Liver (tissue), 9 donors: ENCODE data around the gene CSNK1D. TPM values are rescaled to one million over a fixed set of nuclear protein-coding genes. Genes with fewer than 3 reads are reported as not detected.

Source experiments
- DNase-seq: peaks from one replicate; pipeline ENCODE4 v3.0.0-alpha.2; 2017; ENCODE audit warnings: low spot score
- H3K27ac ChIP-seq, 2 donors: one replicate each; pipeline ENCODE4 v1.7.0; 2013; ENCODE audit warnings: inconsistent platforms in 2 of 2, low read length in 2 of 2, control low read depth in 1 of 2, low read depth in 1 of 2, mild to moderate bottlenecking in 1 of 2
- H3K27me3 ChIP-seq, 4 donors: one replicate each; pipeline versions ENCODE4 v1.6.1 to v1.7.0; 2013; ENCODE audit warnings: low read length in 3 of 4, inconsistent platforms in 1 of 4, mild to moderate bottlenecking in 1 of 4, moderate library complexity in 1 of 4; ENCODE audit not compliant: control insufficient read depth in 4 of 4, insufficient read depth in 4 of 4
- H3K36me3 ChIP-seq, 4 donors: one replicate each; pipeline versions ENCODE4 v1.6.1 to v1.7.0; 2013; ENCODE audit warnings: low read length in 3 of 4, mild to moderate bottlenecking in 3 of 4, low read depth in 1 of 4, moderate library complexity in 1 of 4; ENCODE audit not compliant: control insufficient read depth in 4 of 4, insufficient read depth in 3 of 4
- H3K4me1 ChIP-seq, 4 donors: one replicate each; pipeline versions ENCODE4 v1.6.1 to v1.7.0; 2013; ENCODE audit warnings: low read length in 3 of 4, mild to moderate bottlenecking in 3 of 4, moderate library complexity in 1 of 4; ENCODE audit not compliant: control insufficient read depth in 4 of 4, insufficient read depth in 4 of 4
- H3K4me3 ChIP-seq, 3 donors: one replicate each; pipeline versions ENCODE4 v1.6.1 to v1.7.0; 2013; ENCODE audit warnings: low read length in 3 of 3, control low read depth in 1 of 3, low read depth in 1 of 3, mild to moderate bottlenecking in 1 of 3
- H3K9ac ChIP-seq, 2 donors: one replicate each; pipeline ENCODE4 v1.7.0; 2013; ENCODE audit warnings: low read length in 2 of 2, mild to moderate bottlenecking in 2 of 2, moderate library complexity in 2 of 2, control low read depth in 1 of 2, low read depth in 1 of 2
- H3K9me3 ChIP-seq, 4 donors: one replicate each; pipeline versions ENCODE4 v1.6.1 to v1.7.0; 2013; ENCODE audit warnings: low read length in 3 of 4; ENCODE audit not compliant: control insufficient read depth in 4 of 4
- ATF3 ChIP-seq: IDR thresholded peaks from 2 replicates; pipeline ENCODE4 v1.6.1; 2016; ENCODE audit warnings: antibody characterized with exemption
- CTCF ChIP-seq: fragments of 150-350 bp; IDR thresholded peaks from 2 replicates; pipeline ENCODE4 v1.5.1; 2017; ENCODE audit warnings: improper control_type of control experiment, low read depth, low read length; ENCODE audit not compliant: missing input control
- EGR1 ChIP-seq, 2 donors: IDR thresholded peaks; 2 replicates each; pipeline ENCODE4 v1.6.1; 2016 to 2018; ENCODE audit warnings: antibody characterized with exemption in 2 of 2, low read depth in 2 of 2
- FOXA1 ChIP-seq: IDR thresholded peaks from 2 replicates; pipeline ENCODE4 v1.6.1; 2016; ENCODE audit warnings: antibody characterized with exemption
- FOXA2 ChIP-seq: IDR thresholded peaks from 2 replicates; pipeline ENCODE4 v1.6.1; 2016; ENCODE audit warnings: antibody characterized with exemption
- GABPA ChIP-seq, 2 donors: IDR thresholded peaks in 1 of 2; conservative IDR thresholded peaks in 1 of 2; 2 replicates each; pipeline ENCODE4 v1.6.1; 2016; ENCODE audit warnings: antibody characterized with exemption in 2 of 2, mild to moderate bottlenecking in 1 of 2, moderate library complexity in 1 of 2
- HNF4A ChIP-seq, 2 donors: conservative IDR thresholded peaks; 2 replicates each; pipeline ENCODE4 v1.6.1; 2016; ENCODE audit warnings: antibody characterized with exemption in 2 of 2, mild to moderate bottlenecking in 2 of 2
- HNF4G ChIP-seq: IDR thresholded peaks from 2 replicates; pipeline ENCODE4 v1.6.1; 2016; ENCODE audit warnings: antibody characterized with exemption
- JUND ChIP-seq, 2 donors: IDR thresholded peaks; 2 replicates each; pipeline ENCODE4 v1.6.1; 2016; ENCODE audit warnings: antibody characterized with exemption in 2 of 2
- MAX ChIP-seq: IDR thresholded peaks from 2 replicates; pipeline ENCODE4 v1.6.1; 2016; ENCODE audit warnings: antibody characterized with exemption
- NR2F2 ChIP-seq: IDR thresholded peaks from 2 replicates; pipeline ENCODE4 v1.6.1; 2016; ENCODE audit warnings: antibody characterized with exemption
- RAD21 ChIP-seq, 2 donors: IDR thresholded peaks; 2 replicates each; pipeline ENCODE4 v1.6.1; 2016; ENCODE audit warnings: antibody characterized with exemption in 2 of 2, mild to moderate bottlenecking in 2 of 2
- REST ChIP-seq: IDR thresholded peaks from 2 replicates; pipeline ENCODE4 v1.6.1; 2016; ENCODE audit warnings: antibody characterized with exemption, mild to moderate bottlenecking
- RXRA ChIP-seq, 2 donors: IDR thresholded peaks; 2 replicates each; pipeline ENCODE4 v1.6.1; 2017 to 2018; ENCODE audit warnings: antibody characterized with exemption in 2 of 2, mild to moderate bottlenecking in 1 of 2
- SP1 ChIP-seq: IDR thresholded peaks from 2 replicates; pipeline ENCODE4 v1.6.1; 2018; ENCODE audit warnings: antibody characterized with exemption, mild to moderate bottlenecking
- TAF1 ChIP-seq: conservative IDR thresholded peaks from 2 replicates; pipeline ENCODE4 v1.6.1; 2016; ENCODE audit warnings: antibody characterized with exemption, mild to moderate bottlenecking
- YY1 ChIP-seq: IDR thresholded peaks from 2 replicates; pipeline ENCODE4 v1.6.1; 2016; ENCODE audit warnings: antibody characterized with exemption, mild to moderate bottlenecking
- ZBTB33 ChIP-seq: IDR thresholded peaks from 2 replicates; pipeline ENCODE4 v1.6.1; 2016; ENCODE audit warnings: antibody characterized with exemption
- WGBS: extraction: QIAGEN DNeasy Blood & Tissue Kit; methylation state at CpG from one replicate; pipeline ENCODE4 v1.1.7; 2013; 5-methylcytosine and 5-hydroxymethylcytosine counted together
- polyA plus RNA-seq, 2 donors: library from polyadenylated mRNA; stranded (reverse) in 1 of 2; unstranded in 1 of 2; fragments of 200-250 nt in 1 of 2; fragments of >200 nt in 1 of 2; fragmentation: Nextera tagmentation in 1 of 2; extraction: Ambion mirVana in 1 of 2; gene quantifications; one replicate each; pipeline versions ENCODE4 v1.2.1 to v1.2.3, GENCODE V29; 2013 to 2015
- total RNA-seq, 2 donors: library from RNA; depleted of rRNA; stranded (reverse); fragments of >200 nt; gene quantifications; one replicate each; pipeline ENCODE4 v1.2.3, GENCODE V29; 2014
- donor health status: healthy.
- donor health status: healthy.
- donor health status: healthy.
- donor health status: healthy.
- donor health status: healthy.

CSNK1D gene
- total and polyA plus RNA-seq, 4 donors, result 22.0 to 49.0 (median 34.2) TPM

GRCh38 chr17:82314012-82314726 is 40.7 kb upstream of the CSNK1D start:
- DNase-seq, result no peak
- TF ChIP-seq REST, result no peak
- TF ChIP-seq FOXA1, result no peak
- no peak for TF ChIP-seq YY1
- TF ChIP-seq ATF3, result no peak
- no peak for TF ChIP-seq TAF1
- no peak for TF ChIP-seq CTCF
- TF ChIP-seq NR2F2, result no peak
- no peak for TF ChIP-seq MAX
- TF ChIP-seq SP1, result no peak
- no peak for TF ChIP-seq RAD21 (IDR thresholded peaks at IDR 0.05)
- no peak for TF ChIP-seq FOXA2
- TF ChIP-seq JUND (IDR thresholded peaks at IDR 0.05), result no peak
- no peak for TF ChIP-seq HNF4A (conservative IDR thresholded peaks at IDR 0.05)
- no peak for TF ChIP-seq ZBTB33
- TF ChIP-seq EGR1 (IDR thresholded peaks at IDR 0.05; ENCODE audit: low read depth in 2 of 2), result no peak
- no peak for TF ChIP-seq GABPA (IDR thresholded peaks at IDR 0.05 in 1 of 2, conservative IDR thresholded peaks at IDR 0.05 in 1 of 2)
- TF ChIP-seq RXRA (IDR thresholded peaks at IDR 0.05), result no peak
- no peak for TF ChIP-seq HNF4G
- Histone ChIP-seq H3K4me3 (no peak overlapping the region), H3K9me3 (no peaks in the 10 kb centered on the region), H3K4me1 (peaks cover 4 to 23% (median 8%) of the 10 kb centered on the region in 4 donors), H3K27ac (no peak overlapping the region), H3K36me3 (no peaks in the 10 kb centered on the region), H3K9ac (no peak overlapping the region), H3K27me3 (no peaks in the 10 kb centered on the region)
- 89% methylated on average over 27 of the region's 27 CpGs for WGBS
